Prostate gland (tissue), 2 donors: Measurements from ENCODE around the gene ZNF740.

Source experiments
- POLR2A ChIP-seq: fragments of 450-650 bp; IDR thresholded peaks from one replicate; pipeline ENCODE4 v1.6.1; 2016; ENCODE audit warnings: antibody characterized with exemption, mild to moderate bottlenecking
- TF ChIP-seq, protein P1 (sequence below), 4 experiments: fragments of 200-600 bp in 2 of 4; fragments of 450-650 bp in 2 of 4; sonication (generic) in 2 of 4; IDR thresholded peaks; 1 replicate in 3 of 4; 2 replicates in 1 of 4; pipeline ENCODE4 v1.5.1; 2016 to 2019; ENCODE audit warnings: antibody characterized with exemption in 4 of 4, mild to moderate bottlenecking in 2 of 4, moderate library complexity in 2 of 4

DNA sequence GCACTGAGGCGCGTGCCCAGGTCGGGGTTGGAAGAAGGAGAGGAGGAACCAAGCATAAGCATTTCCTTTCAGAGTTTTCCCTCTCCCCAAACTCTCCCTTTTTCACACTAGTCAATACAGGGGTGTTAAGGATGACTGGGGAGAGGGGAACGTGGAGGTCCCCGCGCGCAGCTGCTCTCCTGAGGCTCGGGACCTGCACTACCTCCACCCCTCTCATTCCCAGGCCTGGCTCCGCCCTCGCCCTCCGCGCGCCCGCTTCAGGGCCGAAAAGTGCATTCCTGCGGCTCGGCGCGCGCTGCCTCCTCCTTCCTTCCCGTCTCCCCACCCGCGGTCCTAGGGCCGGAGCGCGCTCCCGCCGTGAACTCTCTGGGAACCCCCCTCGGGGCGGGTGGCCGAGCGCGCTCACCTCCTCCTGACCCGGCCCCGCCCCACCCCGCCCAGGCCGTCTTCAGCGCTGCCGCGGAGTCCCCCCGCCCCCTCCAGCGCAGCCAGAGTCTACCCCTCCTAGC lies 40.2 kb downstream of the ZNF740 start:
- TF ChIP-seq, protein P1, sequence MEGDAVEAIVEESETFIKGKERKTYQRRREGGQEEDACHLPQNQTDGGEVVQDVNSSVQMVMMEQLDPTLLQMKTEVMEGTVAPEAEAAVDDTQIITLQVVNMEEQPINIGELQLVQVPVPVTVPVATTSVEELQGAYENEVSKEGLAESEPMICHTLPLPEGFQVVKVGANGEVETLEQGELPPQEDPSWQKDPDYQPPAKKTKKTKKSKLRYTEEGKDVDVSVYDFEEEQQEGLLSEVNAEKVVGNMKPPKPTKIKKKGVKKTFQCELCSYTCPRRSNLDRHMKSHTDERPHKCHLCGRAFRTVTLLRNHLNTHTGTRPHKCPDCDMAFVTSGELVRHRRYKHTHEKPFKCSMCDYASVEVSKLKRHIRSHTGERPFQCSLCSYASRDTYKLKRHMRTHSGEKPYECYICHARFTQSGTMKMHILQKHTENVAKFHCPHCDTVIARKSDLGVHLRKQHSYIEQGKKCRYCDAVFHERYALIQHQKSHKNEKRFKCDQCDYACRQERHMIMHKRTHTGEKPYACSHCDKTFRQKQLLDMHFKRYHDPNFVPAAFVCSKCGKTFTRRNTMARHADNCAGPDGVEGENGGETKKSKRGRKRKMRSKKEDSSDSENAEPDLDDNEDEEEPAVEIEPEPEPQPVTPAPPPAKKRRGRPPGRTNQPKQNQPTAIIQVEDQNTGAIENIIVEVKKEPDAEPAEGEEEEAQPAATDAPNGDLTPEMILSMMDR (IDR thresholded peaks at IDR 0.05) = no peak
- TF ChIP-seq POLR2A = peak; percentile 6
